GM23338 (cell line): ENCODE results near the gene FAAP100. TPM values are rescaled to one million over a fixed set of nuclear protein-coding genes. Genes with fewer than 3 reads are reported as not detected.
A peak's percentile ranks its signal among the peaks of the same experiment; 100 is the strongest.

Experiments used
- ATAC-seq: fragments of 200-7000 bp; cut with Tn5 transposase; 3 replicates; pipeline ENCODE4 v1.9.1; 2020
- DNase-seq: peaks from one replicate; pipeline ENCODE4 v3.0.0-alpha.2; 2015; ENCODE audit warnings: low spot score
- H2AFZ ChIP-seq: fragments of 200-600 bp; sonication (generic); 2 replicates; pipeline ENCODE4 v1.8.0; 2016; ENCODE audit warnings: antibody characterized with exemption, mild to moderate bottlenecking, moderate library complexity
- H3F3A ChIP-seq: fragments of 200-600 bp; sonication (generic); replicated peaks from 2 replicates; pipeline ENCODE4 v1.8.0; 2017; ENCODE audit warnings: antibody characterized with exemption, mixed run types, low read depth
- H3K27ac ChIP-seq: fragments of 200-600 bp; sonication (generic); 2 replicates; pipeline ENCODE4 v1.6.1; 2016; ENCODE audit warnings: low read depth
- H3K27me3 ChIP-seq: fragments of 200-600 bp; sonication (generic); 2 replicates; pipeline ENCODE4 v1.8.0; 2016; ENCODE audit warnings: mild to moderate bottlenecking, mixed run types, moderate library complexity; ENCODE audit not compliant: insufficient read depth
- H3K36me3 ChIP-seq: fragments of 200-600 bp; sonication (generic); 2 replicates; pipeline ENCODE4 v1.8.0; 2016; ENCODE audit warnings: mild to moderate bottlenecking; ENCODE audit not compliant: insufficient read depth
- H3K4me1 ChIP-seq: fragments of 200-600 bp; sonication (generic); 2 replicates; pipeline ENCODE4 v1.8.0; 2016; ENCODE audit warnings: mild to moderate bottlenecking, moderate library complexity; ENCODE audit not compliant: insufficient read depth
- H3K4me2 ChIP-seq: fragments of 200-600 bp; sonication (generic); 2 replicates; pipeline ENCODE4 v1.7.1; 2017; ENCODE audit warnings: mixed run types
- H3K4me3 ChIP-seq: fragments of 200-600 bp; sonication (generic); 2 replicates; pipeline ENCODE4 v1.6.1; 2016; ENCODE audit warnings: mixed run types
- H3K79me2 ChIP-seq: fragments of 200-600 bp; sonication (generic); replicated peaks from 2 replicates; pipeline ENCODE4 v1.8.0; 2017; ENCODE audit warnings: mild to moderate bottlenecking; ENCODE audit not compliant: insufficient read depth
- H3K9me2 ChIP-seq: fragments of 200-600 bp; sonication (generic); 2 replicates; pipeline ENCODE4 v1.8.0; 2017; ENCODE audit not compliant: insufficient read depth
- H4K20me1 ChIP-seq: fragments of 200-600 bp; sonication (generic); replicated peaks from 2 replicates; pipeline ENCODE4 v1.8.0; 2017; ENCODE audit warnings: mild to moderate bottlenecking; ENCODE audit not compliant: insufficient read depth
- H3K27ac Mint-ChIP-seq: 2 replicates; pipeline ENCODE4 v1.8.0; 2020; ENCODE audit warnings: inconsistent platforms, mild to moderate bottlenecking, moderate library complexity, mixed read lengths
- H3K27me3 Mint-ChIP-seq: 3 replicates; pipeline ENCODE4 v1.8.0; 2022; ENCODE audit warnings: low read depth, mild to moderate bottlenecking, moderate library complexity, mixed read lengths, inconsistent platforms; ENCODE audit not compliant: insufficient read depth, poor library complexity
- H3K36me3 Mint-ChIP-seq: 3 replicates; pipeline ENCODE4 v1.8.0; 2021; ENCODE audit warnings: low read depth, mild to moderate bottlenecking, inconsistent platforms, moderate library complexity, mixed read lengths
- H3K4me1 Mint-ChIP-seq: 3 replicates; pipeline ENCODE4 v1.8.0; 2020; ENCODE audit warnings: mild to moderate bottlenecking, inconsistent platforms, mixed read lengths
- H3K4me3 Mint-ChIP-seq: 3 replicates; pipeline ENCODE4 v1.8.0; 2021; ENCODE audit warnings: moderate library complexity, mild to moderate bottlenecking, inconsistent platforms, mixed read lengths
- H3K9me3 Mint-ChIP-seq: 3 replicates; pipeline ENCODE4 v1.8.0; 2020; ENCODE audit warnings: moderate library complexity, mild to moderate bottlenecking, inconsistent platforms, mixed read lengths
- CTCF ChIP-seq, 2 experiments: fragments of 200-600 bp in 1 of 2; sonication (generic) in 1 of 2; conservative IDR thresholded peaks; 2 replicates each; pipeline versions ENCODE4 v1.5.1 to v1.6.1; 2016 to 2017; ENCODE audit warnings: antibody characterized with exemption in 2 of 2, low read depth in 2 of 2, mild to moderate bottlenecking in 2 of 2, moderate library complexity in 1 of 2
- ETS1 ChIP-seq: IDR thresholded peaks from 2 replicates; pipeline ENCODE4 v1.6.1; 2016; ENCODE audit warnings: antibody characterized with exemption
- EZH2 ChIP-seq: fragments of 200-600 bp; sonication (generic); IDR thresholded peaks from one replicate; pipeline ENCODE4 v1.8.0; 2017; ENCODE audit warnings: antibody characterized with exemption, mild to moderate bottlenecking, low read depth; ENCODE audit not compliant: unreplicated experiment
- EZH2phosphoT487 ChIP-seq: fragments of 200-600 bp; sonication (generic); IDR thresholded peaks from one replicate; pipeline ENCODE4 v1.8.1; 2018; ENCODE audit warnings: antibody characterized with exemption; ENCODE audit not compliant: unreplicated experiment
- JUNB ChIP-seq: IDR thresholded peaks from one replicate; pipeline ENCODE4 v1.6.1; 2016; ENCODE audit warnings: antibody characterized with exemption; ENCODE audit not compliant: unreplicated experiment
- POLR2AphosphoS5 ChIP-seq: IDR thresholded peaks from 2 replicates; pipeline ENCODE4 v1.6.1; 2016; ENCODE audit warnings: antibody characterized with exemption, low read depth
- REST ChIP-seq: IDR thresholded peaks from one replicate; pipeline ENCODE4 v1.6.1; 2018; ENCODE audit warnings: antibody characterized with exemption; ENCODE audit not compliant: unreplicated experiment
- polyA plus RNA-seq: library from polyadenylated mRNA; unstranded; fragments of >200 nt; fragmentation: Nextera tagmentation; extraction: Ambion mirVana; gene quantifications from 2 replicates; pipeline ENCODE4 v1.2.1, GENCODE V29; 2016
- total RNA-seq: library from RNA; depleted of rRNA; stranded (reverse); fragments of >200 nt; shearing (Covaris generic); gene quantifications from 2 replicates; pipeline ENCODE4 v1.2.3, GENCODE V29; 2014

Gene FAAP100
- total and polyA plus RNA-seq, 2 experiments from 2014 or later, result 16.0 to 50.5 TPM

- no peak overlapping the region for H3K27ac ChIP-seq
- ATAC-seq (peak; percentile 82), DNase-seq (peak; percentile 86)
- H3K36me3 ChIP-seq, result no peaks in the 10 kb centered on the region
- H3K36me3 Mint-ChIP-seq, result peaks cover 4% of the 10 kb centered on the region; the same call in 1 of the 3 replicates
- H3K4me3 ChIP-seq, result peak overlapping the region; percentile 47; the same call in 1 of the 2 replicates
- H3K79me2 ChIP-seq, result no peaks in the 10 kb centered on the region
- peak overlapping the region; percentile 76 for H3K4me2 ChIP-seq
- H3K4me3 Mint-ChIP-seq, result peak overlapping the region; percentile 46; the same call in 2 of the 3 replicates
- peak; percentile 49 for TF ChIP-seq POLR2AphosphoS5
- peak; percentile 71 to 94 for TF ChIP-seq CTCF (conservative IDR thresholded peaks at IDR 0.05; ENCODE audit: low read depth in 2 of 2)
- TF ChIP-seq EZH2, result no peak
- peaks cover 22% of the 10 kb centered on the region for H3K27me3 ChIP-seq
- H3K27me3 Mint-ChIP-seq, result peaks cover 25% of the 10 kb centered on the region
- no peaks in the 10 kb centered on the region for H3F3A ChIP-seq
- H3K4me1 Mint-ChIP-seq, result peaks cover 7% of the 10 kb centered on the region
- H3K27ac Mint-ChIP-seq, result no peak overlapping the region
- H2AFZ ChIP-seq, result no peak overlapping the region
- no peaks in the 10 kb centered on the region; the same call in 2 of the 3 replicates for H3K9me3 Mint-ChIP-seq
- H4K20me1 ChIP-seq, result no peaks in the 10 kb centered on the region
- no peaks in the 10 kb centered on the region for H3K9me2 ChIP-seq
- no peaks in the 10 kb centered on the region for H3K4me1 ChIP-seq
Measured at GRCh38 chr17:81537343-81537855, 14.8 kb downstream of the FAAP100 start.

- H3K36me3 Mint-ChIP-seq, result peaks cover 2% of the 10 kb centered on the region; the same call in 1 of the 3 replicates
- H3K4me1 Mint-ChIP-seq, result peaks cover 7% of the 10 kb centered on the region
- Histone ChIP-seq H3K9me2 (no peaks in the 10 kb centered on the region), H3K27ac (no peak overlapping the region), H3K36me3 (no peaks in the 10 kb centered on the region), H3K4me2 (peak overlapping the region; percentile 76), H2AFZ (no peak overlapping the region), H3F3A (no peaks in the 10 kb centered on the region), H3K27me3 (peaks cover 22% of the 10 kb centered on the region), H3K79me2 (no peaks in the 10 kb centered on the region), H3K4me1 (no peaks in the 10 kb centered on the region), H4K20me1 (no peaks in the 10 kb centered on the region), H3K4me3 (peak overlapping the region; percentile 47; the same call in 1 of the 2 replicates)
- H3K27me3 Mint-ChIP-seq, result peaks cover 25% of the 10 kb centered on the region
- no peak overlapping the region for H3K27ac Mint-ChIP-seq
- peak overlapping the region; percentile 50; the same call in 2 of the 3 replicates for H3K4me3 Mint-ChIP-seq
- H3K9me3 Mint-ChIP-seq, result no peaks in the 10 kb centered on the region; the same call in 2 of the 3 replicates
- ATAC-seq (peak; percentile 30), DNase-seq (peak; percentile 65)
- TF ChIP-seq CTCF (conservative IDR thresholded peaks at IDR 0.05; ENCODE audit: low read depth in 2 of 2) (no peak), EZH2 (no peak), ETS1 (no peak), REST (no peak), EZH2phosphoT487 (no peak), JUNB (no peak)
Measured at GRCh38 chr17:81536299-81537290, 15.6 kb downstream of the FAAP100 start.
